ENCODE data around the gene PLA2G2F. TPM values are rescaled to one million over a fixed set of nuclear protein-coding genes. Genes with fewer than 3 reads are reported as not detected.

PLA2G2F gene
- total RNA-seq, 1 experiment from 2014 or later: not detected

GRCh38 chr1:20164694-20165202, 25.6 kb downstream of the PLA2G2F start:
- peaks cover 35% of the 10 kb centered on the region for H3K9me3 Mint-ChIP-seq
- ATAC-seq (no peak), DNase-seq (ENCODE audit: low spot score) (no peak)
- H3K4me1 Mint-ChIP-seq: peaks cover 20% of the 10 kb centered on the region
- no peak overlapping the region for H3K27ac Mint-ChIP-seq
- POLR2A ChIA-PET: no interaction called here
- no peak overlapping the region for H3K4me3 Mint-ChIP-seq
- peaks cover 6% of the 10 kb centered on the region for H3K27me3 Mint-ChIP-seq (ENCODE audit: low read depth)
- TF ChIP-seq NR3C1 (CRISPR knock-in tag; conservative IDR thresholded peaks at IDR 0.05; ENCODE audit: low read depth) (no peak), ESRRA (CRISPR knock-in tag; IDR thresholded peaks at IDR 0.05; ENCODE audit: borderline replicate concordance) (no peak), IRF1 (CRISPR knock-in tag; IDR thresholded peaks at IDR 0.05) (no peak), NFE2L1 (CRISPR knock-in tag; IDR thresholded peaks at IDR 0.05) (no peak), NFATC4 (CRISPR knock-in tag; IDR thresholded peaks at IDR 0.05) (no peak), ARID4B (CRISPR knock-in tag; IDR thresholded peaks at IDR 0.05; ENCODE audit: borderline replicate concordance) (no peak), JAZF1 (CRISPR knock-in tag; IDR thresholded peaks at IDR 0.05) (no peak), ATF2 (CRISPR knock-in tag; IDR thresholded peaks at IDR 0.05; ENCODE audit: borderline replicate concordance, low read depth) (no peak), ZBTB43 (CRISPR knock-in tag; IDR thresholded peaks at IDR 0.05) (no peak), EMX1 (CRISPR knock-in tag; IDR thresholded peaks at IDR 0.05) (no peak), ZMAT4 (CRISPR knock-in tag; IDR thresholded peaks at IDR 0.05) (no peak), FOXK1 (CRISPR knock-in tag; IDR thresholded peaks at IDR 0.05) (no peak)
- CTCF ChIA-PET: interaction anchor here (0.7 to 3.3 kb wide), 8 partner anchors 12 to 715 kb away, joined by 3 to 33 read pairs (median 4); no protein-coding TSS in a partner anchor
- H3K36me3 Mint-ChIP-seq: peaks cover 30% of the 10 kb centered on the region

GRCh38 chr1:20165522-20165951, 26.4 kb downstream of the PLA2G2F start:
- POLR2A ChIA-PET: no interaction called here

More at GRCh38 chr1:20165522-20165951, 26.4 kb downstream of the PLA2G2F start:
- peaks cover 20% of the 10 kb centered on the region for H3K4me1 Mint-ChIP-seq
- H3K27ac Mint-ChIP-seq: no peak overlapping the region
- no peak for TF ChIP-seq CBFB (CRISPR knock-in tag; IDR thresholded peaks at IDR 0.05; ENCODE audit: low read depth)
- TF ChIP-seq TEAD4 (CRISPR knock-in tag; IDR thresholded peaks at IDR 0.05): no peak
- no peak for TF ChIP-seq RORB (CRISPR knock-in tag; IDR thresholded peaks at IDR 0.05)
- TF ChIP-seq OVOL2 (CRISPR knock-in tag; IDR thresholded peaks at IDR 0.05; ENCODE audit: borderline replicate concordance): no peak
- no peak for TF ChIP-seq CREM (CRISPR knock-in tag; IDR thresholded peaks at IDR 0.05)
- TF ChIP-seq CTCF (IDR thresholded peaks at IDR 0.05): peak; percentile 34; the same call in 1 of the 2 replicates
- no peak for TF ChIP-seq AFF4 (CRISPR knock-in tag; IDR thresholded peaks at IDR 0.05; ENCODE audit: borderline replicate concordance)
- no peak for TF ChIP-seq CDX4 (CRISPR knock-in tag; IDR thresholded peaks at IDR 0.05; ENCODE audit: borderline replicate concordance)
- H3K36me3 Mint-ChIP-seq: peaks cover 22% of the 10 kb centered on the region
- CTCF ChIA-PET: interaction anchor here (0.6 to 3.3 kb wide), 18 partner anchors 8 to 512 kb away, joined by 3 to 33 read pairs (median 4); no protein-coding TSS in a partner anchor
- H3K9me3 Mint-ChIP-seq: peaks cover 27% of the 10 kb centered on the region
- DNase-seq (ENCODE audit: low spot score) (peak; percentile 36), ATAC-seq (peak; percentile 69)
- no peak overlapping the region for H3K4me3 Mint-ChIP-seq
- H3K27me3 Mint-ChIP-seq (ENCODE audit: low read depth): peaks cover 6% of the 10 kb centered on the region
